ENCODE data around the gene SFI1.
"Not testable (repeated sequence)": the region's sequence is repeated elsewhere in the genome, so short reads cannot be mapped to it uniquely, and the experiment has no call there.

- not testable (repeated sequence) for TF ChIP-seq CTCF (conservative IDR thresholded peaks at IDR 0.05; ENCODE audit: low read length); EZH2phosphoT487 (IDR thresholded peaks at IDR 0.05; ENCODE audit: borderline replicate concordance)
These were observed 10.0 kb upstream of the SFI1 start for GRCh38 chr22:31486369-31486768.

Measured in Loucy (cell line).